Measurements from ENCODE around the gene TMEM178B.

DNA sequence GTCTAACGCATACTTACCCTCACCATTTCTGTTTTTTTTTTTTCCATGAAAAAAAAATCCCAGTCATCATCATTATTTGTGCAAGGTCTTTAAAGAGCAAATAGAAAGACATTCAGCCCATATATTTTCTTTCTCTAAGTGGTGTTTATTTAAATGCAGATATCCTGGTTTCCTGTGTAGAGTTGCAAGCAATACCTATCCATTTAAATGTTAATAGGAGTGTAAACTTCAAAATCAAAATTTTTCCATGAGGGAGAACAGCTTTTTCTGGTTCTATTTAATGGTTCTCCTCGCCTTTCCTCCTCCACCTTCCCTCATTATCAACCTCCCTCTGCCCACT lies 357.2 kb downstream of the TMEM178B start:
- TF ChIP-seq, protein P1, sequence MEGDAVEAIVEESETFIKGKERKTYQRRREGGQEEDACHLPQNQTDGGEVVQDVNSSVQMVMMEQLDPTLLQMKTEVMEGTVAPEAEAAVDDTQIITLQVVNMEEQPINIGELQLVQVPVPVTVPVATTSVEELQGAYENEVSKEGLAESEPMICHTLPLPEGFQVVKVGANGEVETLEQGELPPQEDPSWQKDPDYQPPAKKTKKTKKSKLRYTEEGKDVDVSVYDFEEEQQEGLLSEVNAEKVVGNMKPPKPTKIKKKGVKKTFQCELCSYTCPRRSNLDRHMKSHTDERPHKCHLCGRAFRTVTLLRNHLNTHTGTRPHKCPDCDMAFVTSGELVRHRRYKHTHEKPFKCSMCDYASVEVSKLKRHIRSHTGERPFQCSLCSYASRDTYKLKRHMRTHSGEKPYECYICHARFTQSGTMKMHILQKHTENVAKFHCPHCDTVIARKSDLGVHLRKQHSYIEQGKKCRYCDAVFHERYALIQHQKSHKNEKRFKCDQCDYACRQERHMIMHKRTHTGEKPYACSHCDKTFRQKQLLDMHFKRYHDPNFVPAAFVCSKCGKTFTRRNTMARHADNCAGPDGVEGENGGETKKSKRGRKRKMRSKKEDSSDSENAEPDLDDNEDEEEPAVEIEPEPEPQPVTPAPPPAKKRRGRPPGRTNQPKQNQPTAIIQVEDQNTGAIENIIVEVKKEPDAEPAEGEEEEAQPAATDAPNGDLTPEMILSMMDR (IDR thresholded peaks at IDR 0.05) = no peak
- TF ChIP-seq POLR2A (IDR thresholded peaks at IDR 0.05) = no peak
